CD4-positive, CD25-positive, alpha-beta regulatory T cell (primary cell): Measurements from ENCODE around the gene SOX5. TPM values are rescaled to one million over a fixed set of nuclear protein-coding genes. Genes with fewer than 3 reads are reported as not detected.

Experiments
- ATAC-seq, 2 donors: fragments of 150-1000 bp; cut with Tn5 transposase; one replicate each; pipeline ENCODE4 v1.10.0; 2021; ENCODE audit warnings: low read depth in 2 of 2, moderate number of reproducible peaks in 2 of 2, moderate library complexity in 1 of 2
- DNase-seq, 3 donors: peaks; one replicate each; pipeline versions ENCODE4 v3.0.0 to v3.0.0-alpha.2; 2012 to 2022; ENCODE audit warnings: mixed read lengths in 1 of 3
- H3K27ac ChIP-seq: one replicate; pipeline ENCODE4 v1.7.0; 2013; ENCODE audit warnings: mild to moderate bottlenecking, low read length; ENCODE audit not compliant: insufficient read depth, poor library complexity, severe bottlenecking
- H3K27me3 ChIP-seq: one replicate; pipeline ENCODE4 v1.7.0; 2013; ENCODE audit warnings: low read length; ENCODE audit not compliant: control insufficient read depth, insufficient read depth
- H3K36me3 ChIP-seq: one replicate; pipeline ENCODE4 v1.7.0; 2013; ENCODE audit warnings: mild to moderate bottlenecking, low read length, moderate library complexity; ENCODE audit not compliant: control insufficient read depth, insufficient read depth
- H3K4me1 ChIP-seq: 2 replicates; pipeline ENCODE4 v1.7.0; 2013; ENCODE audit warnings: mild to moderate bottlenecking, low read length; ENCODE audit not compliant: insufficient read depth, control insufficient read depth, poor library complexity, severe bottlenecking
- H3K4me3 ChIP-seq: one replicate; pipeline ENCODE4 v1.7.0; 2013; ENCODE audit warnings: low read depth, mild to moderate bottlenecking, low read length, moderate library complexity
- H3K9me3 ChIP-seq, 2 experiments: 1 replicate in 1 of 2; 2 replicates in 1 of 2; pipeline ENCODE4 v1.7.0; 2013; ENCODE audit warnings: low read length in 2 of 2, mild to moderate bottlenecking in 1 of 2, moderate library complexity in 1 of 2; ENCODE audit not compliant: control insufficient read depth in 2 of 2
- H3K27ac Mint-ChIP-seq, 3 donors: one replicate each; pipeline ENCODE4 v1.8.0; 2020 to 2022; ENCODE audit warnings: mild to moderate bottlenecking in 3 of 3, mixed read lengths in 3 of 3, moderate library complexity in 2 of 3
- H3K27me3 Mint-ChIP-seq: one replicate; pipeline ENCODE4 v1.8.0; 2022; ENCODE audit warnings: mild to moderate bottlenecking, mixed read lengths
- H3K36me3 Mint-ChIP-seq: one replicate; pipeline ENCODE4 v1.8.0; 2020; ENCODE audit warnings: mixed read lengths
- H3K4me1 Mint-ChIP-seq, 4 donors: one replicate each; pipeline ENCODE4 v1.8.0; 2020 to 2022; ENCODE audit warnings: mixed read lengths in 4 of 4, mild to moderate bottlenecking in 1 of 4
- H3K4me3 Mint-ChIP-seq, 4 donors: one replicate each; pipeline ENCODE4 v1.8.0; 2020 to 2022; ENCODE audit warnings: mild to moderate bottlenecking in 4 of 4, mixed read lengths in 4 of 4, moderate library complexity in 3 of 4
- H3K9me3 Mint-ChIP-seq, 7 donors: one replicate each; pipeline ENCODE4 v1.8.0; 2020 to 2022; ENCODE audit warnings: mixed read lengths in 7 of 7, mild to moderate bottlenecking in 3 of 7, moderate library complexity in 2 of 7
- polyA plus RNA-seq, 4 donors: library from polyadenylated mRNA; unstranded; fragments of 300-500 nt; fragmentation: Illumina TruSeq; gene quantifications; one replicate each; pipeline ENCODE4 v1.2.3, GENCODE V29; 2021
- total RNA-seq: library from RNA; stranded (reverse); gene quantifications from one replicate; pipeline ENCODE4 v1.2.3, GENCODE V29; 2022

SOX5 gene
- total and polyA plus RNA-seq, 5 donors from 2014 or later, result not detected

DNA sequence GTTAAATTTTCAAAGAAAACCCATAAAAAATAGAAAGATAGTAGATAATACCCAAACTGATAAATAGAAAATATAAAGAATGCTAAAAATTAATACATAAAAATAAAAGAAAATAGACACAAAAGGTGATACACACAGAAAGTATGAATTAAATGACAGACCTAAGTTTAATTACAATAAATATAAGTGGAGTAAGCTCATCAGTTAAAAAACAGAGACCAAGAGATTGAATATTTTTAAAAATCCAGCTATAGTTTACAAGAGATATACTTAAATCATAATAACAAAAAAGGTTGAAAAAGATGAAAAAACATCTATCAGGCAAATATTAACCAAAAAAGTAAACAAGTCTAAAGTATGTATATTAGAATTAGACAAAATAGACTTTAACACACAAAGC lies 268.2 kb downstream of the SOX5 start:
- peaks cover 0 to 3% (median 0%) of the 10 kb centered on the region in 7 donors for H3K9me3 Mint-ChIP-seq
- H3K4me1 Mint-ChIP-seq, result no peaks in the 10 kb centered on the region
- Histone ChIP-seq H3K9me3 (peaks cover 0 to 6% of the 10 kb centered on the region in 2 experiments), H3K27me3 (no peaks in the 10 kb centered on the region), H3K4me3 (no peak overlapping the region), H3K36me3 (no peaks in the 10 kb centered on the region), H3K4me1 (no peaks in the 10 kb centered on the region), H3K27ac (no peak overlapping the region)
- H3K27me3 Mint-ChIP-seq, result no peaks in the 10 kb centered on the region
- H3K27ac Mint-ChIP-seq, result no peak overlapping the region
- no peak overlapping the region for H3K4me3 Mint-ChIP-seq
- no peaks in the 10 kb centered on the region for H3K36me3 Mint-ChIP-seq
- ATAC-seq, result no peak
- DNase-seq, result no peak

DNA sequence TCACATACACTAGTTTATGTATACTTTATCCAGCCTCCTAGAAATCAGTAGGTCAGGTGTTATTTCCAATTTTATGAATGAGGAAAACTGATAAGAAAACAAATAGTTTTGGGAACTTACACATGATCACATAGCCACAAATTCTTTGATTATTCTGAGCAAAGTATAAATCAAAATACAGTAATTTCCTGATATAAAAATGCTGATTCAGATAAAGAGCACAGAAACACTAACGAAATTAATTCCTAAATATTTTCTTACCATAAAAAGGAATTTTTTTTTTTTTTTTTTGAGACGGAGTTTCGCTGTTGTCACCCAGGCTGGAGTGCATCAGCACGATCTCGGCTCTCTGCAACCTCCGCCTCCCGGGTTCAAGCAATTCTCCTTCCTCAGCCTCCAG lies 275.4 kb downstream of the SOX5 start:
- Histone ChIP-seq H3K27ac (no peak overlapping the region), H3K4me1 (no peaks in the 10 kb centered on the region), H3K9me3 (peaks cover 0 to under 1% of the 10 kb centered on the region in 2 experiments), H3K36me3 (no peaks in the 10 kb centered on the region), H3K27me3 (no peaks in the 10 kb centered on the region), H3K4me3 (no peak overlapping the region)
- H3K4me1 Mint-ChIP-seq, result no peaks in the 10 kb centered on the region
- no peaks in the 10 kb centered on the region for H3K36me3 Mint-ChIP-seq
- no peak overlapping the region for H3K4me3 Mint-ChIP-seq
- no peak overlapping the region for H3K27ac Mint-ChIP-seq
- no peaks in the 10 kb centered on the region for H3K27me3 Mint-ChIP-seq
- H3K9me3 Mint-ChIP-seq, result peaks cover 0 to 6% (median 3%) of the 10 kb centered on the region in 7 donors
- no peak for DNase-seq
- no peak for ATAC-seq

DNA sequence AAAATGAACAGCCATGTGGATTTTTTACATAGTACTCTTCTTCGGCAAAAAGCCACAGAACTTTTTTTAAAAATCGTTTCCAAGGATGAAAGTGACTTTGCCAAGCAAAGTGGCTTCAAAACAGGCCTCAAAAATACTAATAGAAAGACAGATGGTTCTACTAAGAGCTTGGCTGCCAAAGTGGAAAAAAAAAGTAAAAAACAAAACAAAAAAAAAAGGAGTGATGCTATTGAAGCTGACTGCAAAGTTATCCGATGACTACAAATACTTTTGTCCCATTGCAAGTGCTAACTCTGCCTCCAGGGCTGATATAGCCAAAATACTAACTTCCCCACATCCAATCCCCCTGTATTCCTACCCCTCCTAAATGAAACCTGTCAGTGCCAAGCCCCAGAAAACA lies 277.6 kb downstream of the SOX5 start:
- H3K4me1 ChIP-seq, result no peaks in the 10 kb centered on the region
- Mint-ChIP-seq H3K27me3 (no peaks in the 10 kb centered on the region), H3K4me3 (no peak overlapping the region), H3K36me3 (no peaks in the 10 kb centered on the region), H3K4me1 (no peaks in the 10 kb centered on the region), H3K9me3 (peaks cover 0 to 5% (median 3%) of the 10 kb centered on the region in 7 donors), H3K27ac (no peak overlapping the region)
- H3K9me3 ChIP-seq, result no peaks in the 10 kb centered on the region
- no peaks in the 10 kb centered on the region for H3K36me3 ChIP-seq
- no peak for DNase-seq
- no peak overlapping the region for H3K27ac ChIP-seq
- H3K4me3 ChIP-seq, result no peak overlapping the region
- no peak for ATAC-seq
- no peaks in the 10 kb centered on the region for H3K27me3 ChIP-seq

DNA sequence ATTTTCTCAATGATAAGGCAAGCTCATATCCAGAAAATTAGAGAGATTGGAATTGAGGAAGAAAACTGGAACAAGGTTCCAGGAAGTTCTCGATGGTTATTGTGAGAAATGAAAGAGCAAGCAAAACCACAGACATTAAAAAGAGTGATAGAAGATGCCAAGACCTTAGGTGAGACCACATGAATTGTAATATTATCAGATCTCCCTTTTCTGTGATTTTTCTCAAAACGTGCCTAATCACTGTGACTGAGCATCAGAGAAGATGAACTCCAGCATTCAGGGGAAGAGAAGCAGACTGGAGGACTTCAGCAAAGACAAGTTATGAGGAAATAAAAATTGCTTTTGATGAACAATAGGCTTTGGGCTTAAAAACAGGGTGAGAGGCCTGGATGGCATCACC lies 278.8 kb downstream of the SOX5 start:
- no peak overlapping the region for H3K27ac Mint-ChIP-seq
- Histone ChIP-seq H3K27me3 (no peaks in the 10 kb centered on the region), H3K27ac (no peak overlapping the region), H3K9me3 (no peaks in the 10 kb centered on the region), H3K4me3 (no peak overlapping the region), H3K36me3 (no peaks in the 10 kb centered on the region), H3K4me1 (no peaks in the 10 kb centered on the region)
- peaks cover 0 to 4% (median 3%) of the 10 kb centered on the region in 7 donors for H3K9me3 Mint-ChIP-seq
- no peak for DNase-seq
- H3K4me1 Mint-ChIP-seq, result no peaks in the 10 kb centered on the region
- no peaks in the 10 kb centered on the region for H3K27me3 Mint-ChIP-seq
- ATAC-seq, result no peak
- no peak overlapping the region for H3K4me3 Mint-ChIP-seq
- no peaks in the 10 kb centered on the region for H3K36me3 Mint-ChIP-seq

DNA sequence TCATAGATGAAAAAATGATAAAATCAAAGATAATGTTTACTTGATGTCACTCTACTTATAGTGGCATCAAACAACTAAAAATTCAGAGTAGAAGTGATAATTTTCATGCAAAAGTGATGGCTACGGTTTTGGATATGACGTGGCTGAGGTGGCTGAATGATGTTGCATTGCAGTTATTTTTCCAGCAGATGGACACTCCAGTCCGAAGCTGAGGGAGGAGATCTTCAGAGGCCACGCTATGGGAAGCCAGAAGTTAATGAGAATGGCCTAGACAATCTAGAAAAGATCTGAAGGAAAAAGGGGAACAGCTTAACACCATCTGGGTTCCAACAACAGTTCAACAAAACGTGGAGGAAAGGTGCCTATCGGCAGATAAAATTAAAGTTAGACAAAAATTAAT lies 279.8 kb downstream of the SOX5 start:
- H3K36me3 Mint-ChIP-seq, result no peaks in the 10 kb centered on the region
- H3K4me1 Mint-ChIP-seq, result no peaks in the 10 kb centered on the region
- Histone ChIP-seq H3K27ac (no peak overlapping the region), H3K4me1 (no peaks in the 10 kb centered on the region), H3K4me3 (no peak overlapping the region), H3K9me3 (no peaks in the 10 kb centered on the region), H3K27me3 (no peaks in the 10 kb centered on the region), H3K36me3 (no peaks in the 10 kb centered on the region)
- no peaks in the 10 kb centered on the region for H3K27me3 Mint-ChIP-seq
- H3K9me3 Mint-ChIP-seq, result peaks cover 0 to 3% (median 0%) of the 10 kb centered on the region in 7 donors
- no peak for DNase-seq
- H3K27ac Mint-ChIP-seq, result no peak overlapping the region
- ATAC-seq, result no peak
- no peak overlapping the region for H3K4me3 Mint-ChIP-seq

DNA sequence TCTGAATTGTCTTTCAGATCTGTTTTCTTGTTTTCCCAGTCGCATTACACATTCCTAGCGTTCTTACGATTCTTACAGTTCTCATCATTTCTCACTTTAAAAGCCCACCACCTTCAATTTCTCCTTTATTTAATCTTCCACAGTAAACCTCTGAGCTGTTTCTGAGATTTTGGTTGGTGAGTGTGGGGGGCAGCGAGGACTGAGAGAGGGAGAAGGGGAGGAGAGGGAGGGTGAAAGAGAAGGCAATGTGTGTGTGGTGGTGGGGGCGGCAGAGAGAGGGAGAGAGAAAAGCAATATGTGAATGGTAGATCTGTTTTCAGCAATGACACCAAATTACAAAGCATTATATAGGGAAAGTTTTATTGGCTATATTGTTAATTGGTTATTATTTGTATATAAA lies 282.6 kb downstream of the SOX5 start:
- Histone ChIP-seq H3K27ac (no peak overlapping the region), H3K4me3 (no peak overlapping the region), H3K27me3 (no peaks in the 10 kb centered on the region), H3K36me3 (no peaks in the 10 kb centered on the region), H3K9me3 (no peaks in the 10 kb centered on the region), H3K4me1 (no peaks in the 10 kb centered on the region)
- H3K27me3 Mint-ChIP-seq, result no peaks in the 10 kb centered on the region
- DNase-seq (no peak), ATAC-seq (no peak)
- H3K27ac Mint-ChIP-seq, result no peak overlapping the region
- peaks cover 0 to 3% (median 0%) of the 10 kb centered on the region in 7 donors for H3K9me3 Mint-ChIP-seq
- no peaks in the 10 kb centered on the region for H3K4me1 Mint-ChIP-seq
- H3K36me3 Mint-ChIP-seq, result no peaks in the 10 kb centered on the region
- no peak overlapping the region for H3K4me3 Mint-ChIP-seq

DNA sequence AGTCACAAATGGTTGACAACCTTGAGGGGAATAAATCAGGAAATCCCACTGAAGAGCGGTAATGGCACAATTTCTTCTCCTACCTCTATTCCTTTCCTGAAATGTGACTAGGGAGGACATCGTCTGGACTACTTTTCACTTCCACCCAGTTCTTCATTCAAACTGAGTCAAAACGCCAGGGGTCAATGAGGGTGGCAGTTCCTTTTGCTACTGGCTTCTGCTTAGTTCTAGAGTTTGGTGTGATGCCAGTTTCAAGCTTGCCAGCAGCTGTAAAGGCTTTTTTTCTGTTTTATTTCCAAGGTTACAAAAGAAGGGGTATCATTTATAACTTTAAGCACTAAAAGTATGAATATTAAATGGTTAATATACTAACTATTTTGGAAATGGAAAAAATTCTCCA lies 286.5 kb downstream of the SOX5 start:
- Mint-ChIP-seq H3K27me3 (no peaks in the 10 kb centered on the region), H3K9me3 (peaks cover 0 to 5% (median 0%) of the 10 kb centered on the region in 7 donors), H3K27ac (no peak overlapping the region), H3K4me3 (no peak overlapping the region), H3K4me1 (no peaks in the 10 kb centered on the region), H3K36me3 (no peaks in the 10 kb centered on the region)
- Histone ChIP-seq H3K4me1 (no peaks in the 10 kb centered on the region), H3K27me3 (no peaks in the 10 kb centered on the region), H3K27ac (no peak overlapping the region), H3K36me3 (no peaks in the 10 kb centered on the region), H3K4me3 (no peak overlapping the region), H3K9me3 (no peaks in the 10 kb centered on the region)
- DNase-seq (no peak), ATAC-seq (no peak)

DNA sequence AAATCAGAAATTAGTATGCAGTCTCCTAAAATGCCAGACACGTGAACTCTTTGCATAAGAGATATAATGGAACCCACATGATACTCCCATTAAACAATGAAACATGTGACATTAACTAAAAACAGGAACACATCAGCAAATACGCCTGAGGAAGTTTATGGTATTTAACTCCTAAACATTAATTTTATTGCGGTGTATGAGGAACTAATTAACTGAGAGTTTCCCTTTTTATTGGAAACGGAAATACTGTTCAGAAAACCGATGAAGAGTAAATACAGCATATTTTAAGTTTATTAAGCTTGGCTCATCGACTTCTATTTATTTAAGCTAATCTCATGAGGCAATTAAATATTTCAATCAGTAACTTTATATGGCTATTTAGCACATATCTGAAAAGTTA lies 290.3 kb downstream of the SOX5 start:
- Mint-ChIP-seq H3K36me3 (no peaks in the 10 kb centered on the region), H3K9me3 (peaks cover 0 to 4% (median 2%) of the 10 kb centered on the region in 7 donors), H3K4me1 (no peaks in the 10 kb centered on the region), H3K4me3 (no peak overlapping the region), H3K27me3 (no peaks in the 10 kb centered on the region), H3K27ac (no peak overlapping the region)
- Histone ChIP-seq H3K36me3 (no peaks in the 10 kb centered on the region), H3K4me1 (no peaks in the 10 kb centered on the region), H3K9me3 (no peaks in the 10 kb centered on the region), H3K27me3 (no peaks in the 10 kb centered on the region), H3K27ac (no peak overlapping the region), H3K4me3 (no peak overlapping the region)
- ATAC-seq, result no peak
- DNase-seq, result no peak
